Prostate gland (tissue), 2 donors: ENCODE results near the gene TAF11. TPM values are rescaled to one million over a fixed set of nuclear protein-coding genes. Genes with fewer than 3 reads are reported as not detected.
"Not testable (repeated sequence)": the region's sequence is repeated elsewhere in the genome, so short reads cannot be mapped to it uniquely, and the experiment has no call there.

ENCODE experiments used
- DNase-seq: peaks from one replicate; pipeline ENCODE4 v3.0.0-alpha.2; 2019; ENCODE audit warnings: low spot score
- H3K27ac ChIP-seq, 2 donors: fragments of 200-600 bp; sonication (generic); 2 replicates each; pipeline ENCODE4 v1.5.1; 2017 to 2019
- H3K27me3 ChIP-seq: fragments of 200-600 bp; sonication (generic); replicated peaks from 2 replicates; pipeline ENCODE4 v1.5.1; 2019; ENCODE audit not compliant: insufficient read depth
- H3K36me3 ChIP-seq, 2 donors: fragments of 200-600 bp; sonication (generic); 1 replicate in 1 of 2; 2 replicates in 1 of 2; pipeline versions ENCODE4 v1.5.1 to v1.8.1; 2017 to 2019
- H3K4me1 ChIP-seq: fragments of 200-600 bp; sonication (generic); replicated peaks from 2 replicates; pipeline ENCODE4 v1.5.1; 2019
- H3K4me3 ChIP-seq, 2 donors: fragments of 200-600 bp; sonication (generic); 2 replicates each; pipeline ENCODE4 v1.5.1; 2017 to 2019
- H3K9me3 ChIP-seq: fragments of 200-600 bp; sonication (generic); 2 replicates; pipeline ENCODE4 v1.5.1; 2017
- CTCF ChIP-seq, 4 experiments: fragments of 200-600 bp in 2 of 4; fragments of 450-650 bp in 2 of 4; sonication (generic) in 2 of 4; IDR thresholded peaks; 1 replicate in 3 of 4; 2 replicates in 1 of 4; pipeline ENCODE4 v1.5.1; 2016 to 2019; ENCODE audit warnings: antibody characterized with exemption in 4 of 4, mild to moderate bottlenecking in 2 of 4, moderate library complexity in 2 of 4
- POLR2A ChIP-seq: fragments of 450-650 bp; IDR thresholded peaks from one replicate; pipeline ENCODE4 v1.6.1; 2016; ENCODE audit warnings: antibody characterized with exemption, mild to moderate bottlenecking
- POLR2AphosphoS5 ChIP-seq: sonication (generic); formaldehyde crosslinking; IDR thresholded peaks from one replicate; pipeline ENCODE4 v1.6.1; 2017; ENCODE audit warnings: antibody characterized with exemption
- WGBS: methylation state at CpG from one replicate; pipeline ENCODE4 v1.1.5; 2018; 5-methylcytosine and 5-hydroxymethylcytosine counted together
- intact Hi-C: fragments of 100-400 bp; cut with DNase I; formaldehyde crosslinking; loops from one replicate; pipeline ENCODE4 v1.14.2; 2022
- total RNA-seq, 2 donors: library from RNA; depleted of rRNA; stranded (reverse); fragments of >200 nt; gene quantifications; one replicate each; pipeline ENCODE4 v1.1.0, GENCODE V29; 2016

Gene TAF11
- total RNA-seq, 2 donors from 2014 or later, result 14.8 to 38.6 TPM

- H3K9me3 ChIP-seq, result no peaks in the 10 kb centered on the region
- intact Hi-C loops, result loop anchor here (5.0 kb wide), 2 partner anchors 96 to 131 kb away; partner anchors contain the start of genes BLTP3A and SNRPC
- H3K4me1 ChIP-seq, result peaks cover 19% of the 10 kb centered on the region
- peak overlapping the region; percentile 78 to 80 for H3K4me3 ChIP-seq
- H3K36me3 ChIP-seq, result no peaks in the 10 kb centered on the region
- peak overlapping the region; percentile 91 for H3K27ac ChIP-seq
- 0% methylated on average over 5 of the region's 5 CpGs for WGBS
- no peaks in the 10 kb centered on the region for H3K27me3 ChIP-seq
- DNase-seq, result no peak
- TF ChIP-seq POLR2A (no peak), POLR2AphosphoS5 (no peak), CTCF (IDR thresholded peaks at IDR 0.05) (no peak)
Observed at GRCh38 chr6:34888514-34888856, 643 bp upstream of the TAF11 start.

GRCh38 chr6:34885837-34886236, 2.0 kb downstream of the TAF11 start:
- H3K4me3 ChIP-seq, H3K27me3 ChIP-seq, DNase-seq, H3K9me3 ChIP-seq, H3K36me3 ChIP-seq, H3K27ac ChIP-seq: not testable (repeated sequence)
- 94% methylated on average over 15 of the region's 15 CpGs for WGBS
- intact Hi-C loops, result loop anchor here (5.0 kb wide), 2 partner anchors 94 to 129 kb away; partner anchors contain the start of genes BLTP3A and SNRPC
- peaks cover 15% of the 10 kb centered on the region for H3K4me1 ChIP-seq

- intact Hi-C loops, result loop anchor here (5.0 kb wide), 2 partner anchors 93 to 128 kb away; partner anchors contain the start of genes BLTP3A and SNRPC
- H3K4me1 ChIP-seq, result peaks cover 7% of the 10 kb centered on the region
- no peak for TF ChIP-seq POLR2A
- TF ChIP-seq POLR2AphosphoS5, result no peak
- no peak for TF ChIP-seq CTCF (IDR thresholded peaks at IDR 0.05)
- H3K36me3 ChIP-seq, result no peaks in the 10 kb centered on the region
- no peak for DNase-seq
- no peaks in the 10 kb centered on the region for H3K27me3 ChIP-seq
- 90% methylated on average over 2 of the region's 2 CpGs for WGBS
- H3K4me3 ChIP-seq, result no peak overlapping the region
- no peak overlapping the region for H3K27ac ChIP-seq
- H3K9me3 ChIP-seq, result no peaks in the 10 kb centered on the region
Observed at GRCh38 chr6:34884996-34885395, 2.8 kb downstream of the TAF11 start.

GRCh38 chr6:34884073-34884472, 3.8 kb downstream of the TAF11 start:
- H3K27me3 ChIP-seq, H3K4me3 ChIP-seq, H3K27ac ChIP-seq, H3K36me3 ChIP-seq, DNase-seq, H3K4me1 ChIP-seq, intact Hi-C loops, H3K9me3 ChIP-seq: not testable (repeated sequence)
- 100% methylated on average over 1 of the region's 1 CpG for WGBS

- Histone ChIP-seq H3K27ac (no peak overlapping the region), H3K36me3 (no peaks in the 10 kb centered on the region), H3K27me3 (no peaks in the 10 kb centered on the region), H3K4me3 (no peak overlapping the region), H3K4me1 (no peaks in the 10 kb centered on the region), H3K9me3 (no peaks in the 10 kb centered on the region)
- intact Hi-C loops, result no loop called here
- 91% methylated on average over 5 of the region's 5 CpGs for WGBS
- DNase-seq, result no peak
- TF ChIP-seq CTCF (IDR thresholded peaks at IDR 0.05) (no peak), POLR2A (no peak), POLR2AphosphoS5 (no peak)
Observed at GRCh38 chr6:34877869-34878485, 9.9 kb downstream of the TAF11 start.

GRCh38 chr6:34877259-34877658, 10.6 kb downstream of the TAF11 start:
- Histone ChIP-seq H3K36me3 (no peaks in the 10 kb centered on the region), H3K4me1 (no peaks in the 10 kb centered on the region), H3K27me3 (no peaks in the 10 kb centered on the region), H3K9me3 (no peaks in the 10 kb centered on the region), H3K4me3 (no peak overlapping the region), H3K27ac (no peak overlapping the region)
- intact Hi-C loops, result no loop called here
- DNase-seq, result no peak
- WGBS, result 59% methylated on average over 1 of the region's 1 CpG
- TF ChIP-seq POLR2A, result no peak
- TF ChIP-seq POLR2AphosphoS5, result no peak
- no peak for TF ChIP-seq CTCF (IDR thresholded peaks at IDR 0.05)
